ENCODE results near the gene CBX5. TPM values are rescaled to one million over a fixed set of nuclear protein-coding genes. Genes with fewer than 3 reads are reported as not detected.
"Not testable (repeated sequence)": the region's sequence is repeated elsewhere in the genome, so short reads cannot be mapped to it uniquely, and the experiment has no call there.

Gene CBX5
- total and polyA plus RNA-seq, 5 donors from 2014 or later = 18.2 to 38.9 (median 19.9) TPM

- Mint-ChIP-seq H3K9me3 (peaks cover 0 to 2% (median 0%) of the 10 kb centered on the region in 7 donors), H3K4me3 (peak overlapping the region in 1 of 4 donors; percentile 47), H3K27me3 (no peaks in the 10 kb centered on the region), H3K27ac (peak overlapping the region in 1 of 3 donors; percentile 79), H3K4me1 (peaks cover 10 to 38% (median 24%) of the 10 kb centered on the region in 4 donors), H3K36me3 (peaks cover 50% of the 10 kb centered on the region)
- peaks cover 54% of the 10 kb centered on the region for H3K36me3 ChIP-seq (ENCODE audit: control insufficient read depth, insufficient read depth, low read length)
- ATAC-seq (ENCODE audit: low read depth in 2 of 2) = no peak
- DNase-seq = no peak
- no peaks in the 10 kb centered on the region for H3K9me3 ChIP-seq (ENCODE audit: control insufficient read depth in 2 of 2, low read length in 2 of 2)
- H3K27ac ChIP-seq (ENCODE audit: insufficient read depth, low read length, poor library complexity, severe bottlenecking) = no peak overlapping the region
- peaks cover 38% of the 10 kb centered on the region for H3K4me1 ChIP-seq (ENCODE audit: control insufficient read depth, insufficient read depth, low read length, poor library complexity, severe bottlenecking)
- no peaks in the 10 kb centered on the region for H3K27me3 ChIP-seq (ENCODE audit: control insufficient read depth, insufficient read depth, low read length)
- H3K4me3 ChIP-seq (ENCODE audit: low read depth, low read length) = no peak overlapping the region
Observed at GRCh38 chr12:54287261-54288157, 7.6 kb upstream of the CBX5 start.

- peaks cover 0 to 2% (median 0%) of the 10 kb centered on the region in 7 donors for H3K9me3 Mint-ChIP-seq
Observed at GRCh38 chr12:54286042-54287030, 6.4 kb upstream of the CBX5 start.

GRCh38 chr12:54285150-54286041 lies 5.5 kb upstream of the CBX5 start:
- H3K4me1 Mint-ChIP-seq = peaks cover 10 to 42% (median 25%) of the 10 kb centered on the region in 4 donors
- H3K27ac Mint-ChIP-seq = peak overlapping the region; percentile 39 to 77 (median 55)
- H3K27ac ChIP-seq (ENCODE audit: insufficient read depth, low read length, poor library complexity, severe bottlenecking) = no peak overlapping the region
- ATAC-seq (ENCODE audit: low read depth in 2 of 2) (no peak), DNase-seq (no peak)
- no peaks in the 10 kb centered on the region for H3K9me3 ChIP-seq (ENCODE audit: control insufficient read depth in 2 of 2, low read length in 2 of 2)
- peak overlapping the region; percentile 46 for H3K4me3 ChIP-seq (ENCODE audit: low read depth, low read length)
- H3K9me3 Mint-ChIP-seq = peaks cover 0 to 2% (median 0%) of the 10 kb centered on the region in 7 donors
- H3K27me3 Mint-ChIP-seq = no peaks in the 10 kb centered on the region
- peaks cover 54% of the 10 kb centered on the region for H3K4me1 ChIP-seq (ENCODE audit: control insufficient read depth, insufficient read depth, low read length, poor library complexity, severe bottlenecking)
- no peaks in the 10 kb centered on the region for H3K27me3 ChIP-seq (ENCODE audit: control insufficient read depth, insufficient read depth, low read length)
- peaks cover 64% of the 10 kb centered on the region for H3K36me3 Mint-ChIP-seq
- H3K36me3 ChIP-seq (ENCODE audit: control insufficient read depth, insufficient read depth, low read length) = peaks cover 62% of the 10 kb centered on the region
- peak overlapping the region in 2 of 4 donors; percentile 57 to 87 for H3K4me3 Mint-ChIP-seq

More at GRCh38 chr12:54286042-54287030, 6.4 kb upstream of the CBX5 start:
- Histone ChIP-seq H3K36me3 (ENCODE audit: control insufficient read depth, insufficient read depth, low read length) (peaks cover 62% of the 10 kb centered on the region), H3K4me3 (ENCODE audit: low read depth, low read length) (peak overlapping the region; percentile 33), H3K9me3 (ENCODE audit: control insufficient read depth in 2 of 2, low read length in 2 of 2) (no peaks in the 10 kb centered on the region), H3K4me1 (ENCODE audit: control insufficient read depth, insufficient read depth, low read length, poor library complexity, severe bottlenecking) (peaks cover 49% of the 10 kb centered on the region), H3K27me3 (ENCODE audit: control insufficient read depth, insufficient read depth, low read length) (no peaks in the 10 kb centered on the region), H3K27ac (ENCODE audit: insufficient read depth, low read length, poor library complexity, severe bottlenecking) (no peak overlapping the region)
- Mint-ChIP-seq H3K27me3 (no peaks in the 10 kb centered on the region), H3K27ac (peak overlapping the region; percentile 16 to 77 (median 39)), H3K4me3 (peak overlapping the region in 1 of 4 donors; percentile 57), H3K36me3 (peaks cover 62% of the 10 kb centered on the region), H3K4me1 (peaks cover 10 to 42% (median 25%) of the 10 kb centered on the region in 4 donors)
- no peak for DNase-seq
- ATAC-seq (ENCODE audit: low read depth in 2 of 2) = no peak

GRCh38 chr12:54284070-54284780 lies 4.3 kb upstream of the CBX5 start:
- not testable (repeated sequence) for H3K4me3 Mint-ChIP-seq; H3K9me3 Mint-ChIP-seq; DNase-seq; ATAC-seq (ENCODE audit: low read depth in 2 of 2); H3K27me3 Mint-ChIP-seq; H3K9me3 ChIP-seq (ENCODE audit: control insufficient read depth in 2 of 2, low read length in 2 of 2); H3K27me3 ChIP-seq (ENCODE audit: control insufficient read depth, insufficient read depth, low read length)
- Mint-ChIP-seq H3K4me1 (peaks cover 10 to 42% (median 25%) of the 10 kb centered on the region in 4 donors), H3K36me3 (peaks cover 64% of the 10 kb centered on the region), H3K27ac (peak overlapping the region in 1 of 3 donors; percentile 90)
- Histone ChIP-seq H3K36me3 (ENCODE audit: control insufficient read depth, insufficient read depth, low read length) (peaks cover 60% of the 10 kb centered on the region), H3K4me3 (ENCODE audit: low read depth, low read length) (peak overlapping the region; percentile 99), H3K27ac (ENCODE audit: insufficient read depth, low read length, poor library complexity, severe bottlenecking) (peak overlapping the region; percentile 62), H3K4me1 (ENCODE audit: control insufficient read depth, insufficient read depth, low read length, poor library complexity, severe bottlenecking) (peaks cover 57% of the 10 kb centered on the region)

GRCh38 chr12:54282949-54283593 lies 3.1 kb upstream of the CBX5 start:
- no peak for DNase-seq
- H3K27me3 Mint-ChIP-seq = no peaks in the 10 kb centered on the region
- H3K4me1 Mint-ChIP-seq = peaks cover 10 to 48% (median 25%) of the 10 kb centered on the region in 4 donors

GRCh38 chr12:54281694-54282093 lies 1.8 kb upstream of the CBX5 start:
- H3K4me3 ChIP-seq (ENCODE audit: low read depth, low read length) = peak overlapping the region; percentile 99
- H3K27ac Mint-ChIP-seq; H3K27me3 Mint-ChIP-seq; DNase-seq; ATAC-seq (ENCODE audit: low read depth in 2 of 2); H3K9me3 Mint-ChIP-seq; H3K4me3 Mint-ChIP-seq; H3K27me3 ChIP-seq (ENCODE audit: control insufficient read depth, insufficient read depth, low read length); H3K9me3 ChIP-seq (ENCODE audit: control insufficient read depth in 2 of 2, low read length in 2 of 2): not testable (repeated sequence)
- H3K4me1 Mint-ChIP-seq = peaks cover 11 to 47% (median 24%) of the 10 kb centered on the region in 4 donors
- H3K27ac ChIP-seq (ENCODE audit: insufficient read depth, low read length, poor library complexity, severe bottlenecking) = peak overlapping the region; percentile 99
- H3K36me3 ChIP-seq (ENCODE audit: control insufficient read depth, insufficient read depth, low read length) = peaks cover 43% of the 10 kb centered on the region
- peaks cover 54% of the 10 kb centered on the region for H3K36me3 Mint-ChIP-seq
- H3K4me1 ChIP-seq (ENCODE audit: control insufficient read depth, insufficient read depth, low read length, poor library complexity, severe bottlenecking) = peaks cover 79% of the 10 kb centered on the region

More at GRCh38 chr12:54282949-54283593, 3.1 kb upstream of the CBX5 start:
- H3K4me1 ChIP-seq (ENCODE audit: control insufficient read depth, insufficient read depth, low read length, poor library complexity, severe bottlenecking) = peaks cover 69% of the 10 kb centered on the region
- Mint-ChIP-seq H3K27ac (peak overlapping the region in 1 of 3 donors; percentile 66), H3K9me3 (peaks cover 0 to 2% (median 0%) of the 10 kb centered on the region in 7 donors), H3K4me3 (no peak overlapping the region), H3K36me3 (peaks cover 62% of the 10 kb centered on the region)
- peaks cover 57% of the 10 kb centered on the region for H3K36me3 ChIP-seq (ENCODE audit: control insufficient read depth, insufficient read depth, low read length)
- H3K9me3 ChIP-seq (ENCODE audit: control insufficient read depth in 2 of 2, low read length in 2 of 2) = no peaks in the 10 kb centered on the region
- H3K27me3 ChIP-seq (ENCODE audit: control insufficient read depth, insufficient read depth, low read length) = no peaks in the 10 kb centered on the region
- ATAC-seq (ENCODE audit: low read depth in 2 of 2) = no peak
- peak overlapping the region; percentile 99 for H3K4me3 ChIP-seq (ENCODE audit: low read depth, low read length)
- H3K27ac ChIP-seq (ENCODE audit: insufficient read depth, low read length, poor library complexity, severe bottlenecking) = peak overlapping the region; percentile 62
